PFSK-1 (cell line): ENCODE data around the gene URI1.

Source experiments
- FOXP2 ChIP-seq: optimal IDR thresholded peaks from 2 replicates; pipeline ENCODE3; 2011; ENCODE audit warnings: borderline replicate concordance, control low read depth, inconsistent platforms; ENCODE audit not compliant: insufficient read depth; ENCODE audit errors: extremely low read length, extremely low read depth
- POLR2AphosphoS5 ChIP-seq: IDR thresholded peaks from 2 replicates; pipeline ENCODE4 v1.6.1; 2012; ENCODE audit warnings: low read depth, mild to moderate bottlenecking, control low read depth, low read length, moderate library complexity
- SIN3A ChIP-seq: IDR thresholded peaks from 2 replicates; pipeline ENCODE4 v1.6.1; 2012; ENCODE audit warnings: mild to moderate bottlenecking, low read length, moderate library complexity, borderline replicate concordance; ENCODE audit not compliant: insufficient read depth
- TAF1 ChIP-seq: IDR thresholded peaks from 2 replicates; pipeline ENCODE4 v1.6.1; 2012; ENCODE audit warnings: low read length, control low read depth, borderline replicate concordance; ENCODE audit not compliant: insufficient read depth
- TF ChIP-seq, protein P1 (sequence below), 2 experiments: IDR thresholded peaks; 2 replicates each; pipeline versions ENCODE4 v1.6.1 to v1.8.0; 2011 to 2012; ENCODE audit warnings: low read depth in 2 of 2, low read length in 2 of 2, control low read depth in 1 of 2, inconsistent platforms in 1 of 2, mild to moderate bottlenecking in 1 of 2, moderate library complexity in 1 of 2; ENCODE audit not compliant: insufficient read depth in 1 of 2

Gene URI1

DNA sequence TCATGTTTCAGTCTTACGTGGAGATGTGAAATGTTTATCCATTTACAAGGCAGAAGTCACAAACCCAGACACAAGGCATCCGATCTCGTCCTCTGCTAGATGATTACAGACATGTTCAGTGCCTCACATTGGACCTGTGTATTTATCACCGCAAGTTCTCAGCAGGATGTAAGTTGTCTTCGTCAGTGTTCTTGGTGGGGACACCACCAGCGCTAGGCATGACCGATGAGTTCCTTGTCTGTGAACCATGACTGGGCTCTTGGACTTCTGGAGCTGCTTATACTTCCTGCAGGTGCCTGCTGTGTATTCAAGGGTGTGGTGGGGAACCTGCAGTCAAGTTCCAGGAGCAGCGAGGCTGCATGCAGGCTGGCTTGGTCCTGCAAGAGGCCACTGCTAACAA, 105.4 kb downstream of the URI1 start:
- TF ChIP-seq SIN3A: no peak
- TF ChIP-seq POLR2AphosphoS5: no peak
- no peak for TF ChIP-seq TAF1
- TF ChIP-seq, protein P1, sequence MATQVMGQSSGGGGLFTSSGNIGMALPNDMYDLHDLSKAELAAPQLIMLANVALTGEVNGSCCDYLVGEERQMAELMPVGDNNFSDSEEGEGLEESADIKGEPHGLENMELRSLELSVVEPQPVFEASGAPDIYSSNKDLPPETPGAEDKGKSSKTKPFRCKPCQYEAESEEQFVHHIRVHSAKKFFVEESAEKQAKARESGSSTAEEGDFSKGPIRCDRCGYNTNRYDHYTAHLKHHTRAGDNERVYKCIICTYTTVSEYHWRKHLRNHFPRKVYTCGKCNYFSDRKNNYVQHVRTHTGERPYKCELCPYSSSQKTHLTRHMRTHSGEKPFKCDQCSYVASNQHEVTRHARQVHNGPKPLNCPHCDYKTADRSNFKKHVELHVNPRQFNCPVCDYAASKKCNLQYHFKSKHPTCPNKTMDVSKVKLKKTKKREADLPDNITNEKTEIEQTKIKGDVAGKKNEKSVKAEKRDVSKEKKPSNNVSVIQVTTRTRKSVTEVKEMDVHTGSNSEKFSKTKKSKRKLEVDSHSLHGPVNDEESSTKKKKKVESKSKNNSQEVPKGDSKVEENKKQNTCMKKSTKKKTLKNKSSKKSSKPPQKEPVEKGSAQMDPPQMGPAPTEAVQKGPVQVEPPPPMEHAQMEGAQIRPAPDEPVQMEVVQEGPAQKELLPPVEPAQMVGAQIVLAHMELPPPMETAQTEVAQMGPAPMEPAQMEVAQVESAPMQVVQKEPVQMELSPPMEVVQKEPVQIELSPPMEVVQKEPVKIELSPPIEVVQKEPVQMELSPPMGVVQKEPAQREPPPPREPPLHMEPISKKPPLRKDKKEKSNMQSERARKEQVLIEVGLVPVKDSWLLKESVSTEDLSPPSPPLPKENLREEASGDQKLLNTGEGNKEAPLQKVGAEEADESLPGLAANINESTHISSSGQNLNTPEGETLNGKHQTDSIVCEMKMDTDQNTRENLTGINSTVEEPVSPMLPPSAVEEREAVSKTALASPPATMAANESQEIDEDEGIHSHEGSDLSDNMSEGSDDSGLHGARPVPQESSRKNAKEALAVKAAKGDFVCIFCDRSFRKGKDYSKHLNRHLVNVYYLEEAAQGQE (IDR thresholded peaks at IDR 0.05; ENCODE audit: insufficient read depth in 1 of 2, low read depth in 2 of 2, low read length in 2 of 2): no peak
- no peak for TF ChIP-seq FOXP2

DNA sequence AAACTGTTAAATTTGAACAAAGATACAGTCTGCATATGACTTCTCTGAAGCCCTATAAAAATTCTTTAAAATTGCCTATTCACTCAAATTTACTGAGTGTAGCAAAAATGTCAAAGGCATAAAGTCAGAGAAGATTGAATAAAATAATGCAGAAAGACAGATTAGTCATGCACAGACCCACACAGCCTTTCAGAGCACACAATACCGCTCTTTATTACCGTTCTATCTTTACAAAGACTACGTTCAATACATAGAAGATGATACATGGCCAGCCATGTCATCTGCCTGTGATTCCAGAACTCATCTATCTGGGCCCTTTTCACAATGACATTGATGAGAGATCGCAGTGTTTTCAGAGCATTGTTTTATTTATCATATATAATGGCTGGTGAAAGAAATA, 107.2 kb downstream of the URI1 start:
- TF ChIP-seq TAF1 (no peak), POLR2AphosphoS5 (no peak), SIN3A (no peak), FOXP2 (no peak)
- TF ChIP-seq, protein P1 (IDR thresholded peaks at IDR 0.05; ENCODE audit: insufficient read depth in 1 of 2, low read depth in 2 of 2, low read length in 2 of 2): no peak

DNA sequence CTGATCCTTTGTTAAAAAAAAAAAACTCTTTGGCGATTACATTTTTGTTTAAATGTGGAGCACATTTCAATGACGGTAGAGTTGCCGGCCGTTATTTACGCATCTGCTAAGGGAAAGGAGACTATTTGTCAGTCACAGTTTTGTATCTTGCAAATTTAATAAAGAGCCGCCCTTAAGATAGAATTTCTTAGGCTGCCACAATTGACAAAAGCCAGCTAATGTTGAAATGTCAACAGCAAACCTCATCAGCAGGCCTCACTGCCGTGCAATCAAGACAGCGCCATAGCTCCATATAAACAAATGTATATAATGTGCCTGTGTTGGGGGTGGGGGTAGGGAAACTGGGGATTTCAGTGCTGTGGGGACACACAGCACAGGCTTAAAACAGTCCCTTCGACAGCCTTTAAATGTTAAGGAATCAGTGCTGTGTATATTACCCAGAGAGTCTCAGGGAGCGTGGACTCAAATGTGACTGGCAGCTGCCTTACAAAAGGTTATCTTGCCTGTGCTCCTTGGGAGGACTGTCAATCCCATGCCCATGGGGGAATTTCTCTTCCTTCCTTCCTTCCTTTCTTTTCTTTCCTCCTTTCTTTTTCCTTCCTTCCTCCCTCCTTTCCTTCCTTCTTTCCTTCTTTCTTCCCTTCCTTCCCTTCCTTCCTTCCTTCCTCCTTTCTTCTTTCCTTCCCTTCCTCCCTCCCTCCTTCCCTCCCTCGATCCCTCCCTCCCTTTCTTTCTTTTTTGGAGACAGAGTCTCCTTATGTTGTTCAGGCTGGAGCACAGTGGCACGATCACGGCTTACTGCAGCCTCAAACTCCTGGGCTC, 108.0 kb downstream of the URI1 start:
- no peak for TF ChIP-seq FOXP2
- TF ChIP-seq POLR2AphosphoS5: no peak
- TF ChIP-seq TAF1: no peak
- TF ChIP-seq, protein P1 (IDR thresholded peaks at IDR 0.05; ENCODE audit: insufficient read depth in 1 of 2, low read depth in 2 of 2, low read length in 2 of 2): no peak
- no peak for TF ChIP-seq SIN3A

DNA sequence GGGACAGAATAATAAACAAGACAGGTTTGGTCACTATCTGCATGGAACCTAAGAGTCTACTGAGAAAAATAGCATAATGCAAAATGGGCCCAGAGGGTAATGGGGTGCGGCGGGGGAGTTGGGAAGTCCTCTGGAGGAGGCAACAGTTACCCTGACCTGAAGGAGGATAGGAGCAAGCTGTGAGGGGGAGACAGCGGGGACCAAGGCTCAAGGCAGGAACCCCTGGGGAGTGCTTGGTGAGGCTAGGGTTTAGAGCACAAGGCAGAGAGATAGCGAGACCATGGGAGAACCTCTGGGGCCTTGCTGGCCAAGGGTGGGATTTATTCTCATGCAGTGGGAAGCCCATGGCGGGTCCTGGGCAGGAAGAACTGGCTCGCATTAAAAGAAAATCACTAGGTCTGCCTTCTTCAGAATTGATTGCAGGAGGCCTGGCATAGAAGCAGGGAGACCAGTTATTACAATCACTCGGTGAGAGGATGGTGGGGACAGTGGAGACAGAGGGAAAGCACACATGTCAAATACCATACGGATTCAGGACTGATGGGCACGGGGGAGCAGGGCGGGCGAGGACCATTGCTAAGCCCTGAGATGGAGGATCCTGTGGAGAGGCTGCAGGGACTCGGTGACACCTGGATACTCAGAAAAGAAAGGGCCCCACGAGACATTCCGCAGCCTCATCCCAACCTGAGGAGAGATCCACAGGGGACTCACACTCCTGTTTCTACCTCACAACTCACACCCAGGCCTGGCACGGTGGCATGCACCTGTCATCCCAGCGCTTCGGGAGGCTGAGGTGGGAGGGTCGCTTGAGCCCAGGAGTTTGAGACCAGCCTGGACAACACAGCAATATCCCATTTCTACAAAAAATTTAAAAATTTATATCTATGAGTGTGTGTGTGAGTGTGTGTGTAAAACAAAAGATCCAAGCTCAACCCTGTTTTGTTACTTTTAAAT, 110.4 kb downstream of the URI1 start:
- TF ChIP-seq POLR2AphosphoS5 (no peak), FOXP2 (no peak), TAF1 (no peak), SIN3A (no peak)
- TF ChIP-seq, protein P1 (IDR thresholded peaks at IDR 0.05; ENCODE audit: insufficient read depth in 1 of 2, low read depth in 2 of 2, low read length in 2 of 2): no peak
